Pulmonary artery endothelial cell (primary cell): ENCODE measurements around the gene DHX40. TPM values are rescaled to one million over a fixed set of nuclear protein-coding genes. Genes with fewer than 3 reads are reported as not detected.

Experiments used
- total RNA-seq: library from RNA; depleted of rRNA; stranded (reverse); fragments of >200 nt; gene quantifications from 2 replicates; pipeline ENCODE4 v1.2.3, GENCODE V29; 2014

Gene DHX40
- total RNA-seq, 1 donor from 2014 or later: 57.6 TPM

Other genes starting within 250 kb of the DHX40 start
- gene YPEL2, start 234.0 kb upstream of the DHX40 start, total RNA-seq: 29.9 and 78.8 TPM in 2 replicates
- 360 and 408 TPM in 2 replicates for gene CLTC, start 54.3 kb downstream of the DHX40 start, total RNA-seq
- gene PTRH2, start 141.8 kb downstream of the DHX40 start, total RNA-seq: 52.5 and 53.0 TPM in 2 replicates
- gene VMP1, start 142.0 kb downstream of the DHX40 start, total RNA-seq: 132 and 197 TPM in 2 replicates